Panc1 (cell line): ENCODE measurements around the gene PRDM5. TPM values are rescaled to one million over a fixed set of nuclear protein-coding genes. Genes with fewer than 3 reads are reported as not detected.

Experiments used
- ATAC-seq: fragments of 200-7000 bp; cut with Tn5 transposase; 2 replicates; pipeline ENCODE4 v1.9.1; 2020; ENCODE audit warnings: mild to moderate bottlenecking, moderate library complexity
- BruUV-seq: library from RNA; stranded (reverse); fragments of 400-500 nt; replicated peaks from 2 replicates; lab custom pipeline; 2021; lab: Mats Ljungman, UMichigan
- CTCF ChIA-PET: fragments of 300-600 bp; sonication (Branson Sonifier 250); formaldehyde crosslinking; loops from one replicate; lab custom pipeline; 2022; ENCODE audit warnings: antibody characterized with exemption; lab: Charles Lee
- POLR2A ChIA-PET: fragments of 300-600 bp; sonication (Branson Sonifier 250); formaldehyde crosslinking; loops from one replicate; lab custom pipeline; 2022; ENCODE audit warnings: antibody characterized with exemption; lab: Charles Lee
- DNase-seq: peaks from one replicate; pipeline ENCODE4 v3.0.0-alpha.2; 2010; ENCODE audit warnings: low read depth, low spot score
- H3K27ac ChIP-seq: 2 replicates; pipeline ENCODE4 v1.5.1; 2011; ENCODE audit warnings: mild to moderate bottlenecking, low read length, inconsistent platforms
- H3K27me3 ChIP-seq: fragments of 200-500 bp; sonication (Bioruptor generic); 2 replicates; pipeline ENCODE4 v1.6.0; 2014; ENCODE audit warnings: low read length, inconsistent platforms; ENCODE audit not compliant: control insufficient read depth, insufficient read depth
- H3K36me3 ChIP-seq: fragments of 200-500 bp; sonication (Bioruptor generic); 2 replicates; pipeline ENCODE4 v1.5.1; 2014; ENCODE audit warnings: inconsistent platforms, mild to moderate bottlenecking, low read length, moderate library complexity; ENCODE audit not compliant: control insufficient read depth, insufficient read depth
- H3K4me1 ChIP-seq: 2 replicates; pipeline ENCODE4 v1.5.1; 2011; ENCODE audit warnings: inconsistent platforms, mild to moderate bottlenecking, low read length, moderate library complexity; ENCODE audit not compliant: control insufficient read depth, insufficient read depth
- H3K4me3 ChIP-seq, 2 experiments: 2 replicates each; pipeline ENCODE4 v1.5.1; 2011 to 2012; ENCODE audit warnings: low read depth in 2 of 2, low read length in 2 of 2, mild to moderate bottlenecking in 2 of 2, inconsistent platforms in 1 of 2, moderate library complexity in 1 of 2
- H3K9me3 ChIP-seq: fragments of 200-500 bp; sonication (Bioruptor generic); 2 replicates; pipeline ENCODE4 v1.5.1; 2014; ENCODE audit warnings: low read depth, mild to moderate bottlenecking, inconsistent platforms, low read length, moderate library complexity; ENCODE audit not compliant: control insufficient read depth, insufficient read depth
- POLR2AphosphoS5 ChIP-seq: IDR thresholded peaks from 2 replicates; pipeline ENCODE4 v1.6.1; 2012; ENCODE audit warnings: mild to moderate bottlenecking, low read depth, low read length, moderate library complexity
- SIN3A ChIP-seq: IDR thresholded peaks from 2 replicates; pipeline ENCODE4 v1.6.1; 2012; ENCODE audit warnings: low read depth, mild to moderate bottlenecking, low read length, moderate library complexity, borderline replicate concordance; ENCODE audit not compliant: insufficient read depth
- TCF7L2 ChIP-seq: IDR thresholded peaks from 2 replicates; pipeline ENCODE4 v1.6.1; 2011; ENCODE audit warnings: mild to moderate bottlenecking, low read depth, low read length, inconsistent platforms
- in situ Hi-C: cut with HindIII; loops from 2 replicates; pipeline ENCODE4 v1.10.0; 2016; ENCODE audit warnings: low sequenced_read_pairs, low pct_unique_long_range_greater_than_20kb
- intact Hi-C: fragments of 100-400 bp; cut with micrococcal nuclease; formaldehyde crosslinking; loops from one replicate; pipeline ENCODE4 v1.10.0; 2022; ENCODE audit not compliant: unreplicated experiment
- total RNA-seq: library from RNA; stranded (reverse); gene quantifications from one replicate; pipeline ENCODE4 v1.2.1, GENCODE V29; 2021; ENCODE audit not compliant: unreplicated experiment
- TF ChIP-seq, protein P1 (sequence below), 2 experiments: IDR thresholded peaks; 2 replicates each; pipeline ENCODE4 v1.6.1; 2011 to 2012; ENCODE audit warnings: low read depth in 2 of 2, control low read depth in 1 of 2, low read length in 1 of 2, mild to moderate bottlenecking in 1 of 2, moderate library complexity in 1 of 2; ENCODE audit not compliant: insufficient read depth in 1 of 2
- TF ChIP-seq, protein P2 (sequence below): fragments of 450-650 bp; IDR thresholded peaks from 2 replicates; pipeline ENCODE4 v1.5.1; 2017; ENCODE audit warnings: mild to moderate bottlenecking

Gene PRDM5
- total RNA-seq, 1 experiment from 2014 or later: 8.4 TPM

DNA sequence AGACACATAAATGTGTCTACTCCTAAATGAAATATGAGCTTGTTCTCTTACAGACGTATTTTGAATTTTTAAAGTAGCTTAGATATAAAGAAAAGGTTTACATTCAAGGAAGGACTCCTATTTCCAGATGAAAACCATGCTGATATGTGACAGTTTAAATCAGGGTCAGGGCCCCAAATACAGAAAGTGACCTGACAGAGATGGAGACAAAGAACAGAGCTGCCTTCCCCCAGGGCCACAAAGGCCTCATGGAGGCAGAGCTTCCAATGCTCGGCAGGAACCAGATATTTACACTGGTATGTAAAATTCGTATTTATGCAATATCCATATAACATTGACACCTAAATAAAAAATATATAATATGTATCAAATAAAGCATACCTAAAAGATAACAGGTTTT, 124.0 kb downstream of the PRDM5 start:
- DNase-seq (no peak), ATAC-seq (no peak)
- ChIA-PET POLR2A (no interaction called here), CTCF (no interaction called here)
- no peaks in the 10 kb centered on the region for H3K9me3 ChIP-seq
- no peaks in the 10 kb centered on the region for H3K4me1 ChIP-seq
- no TSS peak for BruUV-seq
- TF ChIP-seq, protein P1, sequence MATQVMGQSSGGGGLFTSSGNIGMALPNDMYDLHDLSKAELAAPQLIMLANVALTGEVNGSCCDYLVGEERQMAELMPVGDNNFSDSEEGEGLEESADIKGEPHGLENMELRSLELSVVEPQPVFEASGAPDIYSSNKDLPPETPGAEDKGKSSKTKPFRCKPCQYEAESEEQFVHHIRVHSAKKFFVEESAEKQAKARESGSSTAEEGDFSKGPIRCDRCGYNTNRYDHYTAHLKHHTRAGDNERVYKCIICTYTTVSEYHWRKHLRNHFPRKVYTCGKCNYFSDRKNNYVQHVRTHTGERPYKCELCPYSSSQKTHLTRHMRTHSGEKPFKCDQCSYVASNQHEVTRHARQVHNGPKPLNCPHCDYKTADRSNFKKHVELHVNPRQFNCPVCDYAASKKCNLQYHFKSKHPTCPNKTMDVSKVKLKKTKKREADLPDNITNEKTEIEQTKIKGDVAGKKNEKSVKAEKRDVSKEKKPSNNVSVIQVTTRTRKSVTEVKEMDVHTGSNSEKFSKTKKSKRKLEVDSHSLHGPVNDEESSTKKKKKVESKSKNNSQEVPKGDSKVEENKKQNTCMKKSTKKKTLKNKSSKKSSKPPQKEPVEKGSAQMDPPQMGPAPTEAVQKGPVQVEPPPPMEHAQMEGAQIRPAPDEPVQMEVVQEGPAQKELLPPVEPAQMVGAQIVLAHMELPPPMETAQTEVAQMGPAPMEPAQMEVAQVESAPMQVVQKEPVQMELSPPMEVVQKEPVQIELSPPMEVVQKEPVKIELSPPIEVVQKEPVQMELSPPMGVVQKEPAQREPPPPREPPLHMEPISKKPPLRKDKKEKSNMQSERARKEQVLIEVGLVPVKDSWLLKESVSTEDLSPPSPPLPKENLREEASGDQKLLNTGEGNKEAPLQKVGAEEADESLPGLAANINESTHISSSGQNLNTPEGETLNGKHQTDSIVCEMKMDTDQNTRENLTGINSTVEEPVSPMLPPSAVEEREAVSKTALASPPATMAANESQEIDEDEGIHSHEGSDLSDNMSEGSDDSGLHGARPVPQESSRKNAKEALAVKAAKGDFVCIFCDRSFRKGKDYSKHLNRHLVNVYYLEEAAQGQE (IDR thresholded peaks at IDR 0.05; ENCODE audit: insufficient read depth in 1 of 2, low read depth in 2 of 2, low read length in 1 of 2): no peak
- TF ChIP-seq TCF7L2: no peak
- no peak for TF ChIP-seq POLR2AphosphoS5
- TF ChIP-seq SIN3A: no peak
- TF ChIP-seq, protein P2, sequence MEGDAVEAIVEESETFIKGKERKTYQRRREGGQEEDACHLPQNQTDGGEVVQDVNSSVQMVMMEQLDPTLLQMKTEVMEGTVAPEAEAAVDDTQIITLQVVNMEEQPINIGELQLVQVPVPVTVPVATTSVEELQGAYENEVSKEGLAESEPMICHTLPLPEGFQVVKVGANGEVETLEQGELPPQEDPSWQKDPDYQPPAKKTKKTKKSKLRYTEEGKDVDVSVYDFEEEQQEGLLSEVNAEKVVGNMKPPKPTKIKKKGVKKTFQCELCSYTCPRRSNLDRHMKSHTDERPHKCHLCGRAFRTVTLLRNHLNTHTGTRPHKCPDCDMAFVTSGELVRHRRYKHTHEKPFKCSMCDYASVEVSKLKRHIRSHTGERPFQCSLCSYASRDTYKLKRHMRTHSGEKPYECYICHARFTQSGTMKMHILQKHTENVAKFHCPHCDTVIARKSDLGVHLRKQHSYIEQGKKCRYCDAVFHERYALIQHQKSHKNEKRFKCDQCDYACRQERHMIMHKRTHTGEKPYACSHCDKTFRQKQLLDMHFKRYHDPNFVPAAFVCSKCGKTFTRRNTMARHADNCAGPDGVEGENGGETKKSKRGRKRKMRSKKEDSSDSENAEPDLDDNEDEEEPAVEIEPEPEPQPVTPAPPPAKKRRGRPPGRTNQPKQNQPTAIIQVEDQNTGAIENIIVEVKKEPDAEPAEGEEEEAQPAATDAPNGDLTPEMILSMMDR: no peak
- no peak overlapping the region for H3K4me3 ChIP-seq
- H3K36me3 ChIP-seq: no peaks in the 10 kb centered on the region
- intact Hi-C loops (no loop called here), in situ Hi-C loops (no loop called here)
- no peaks in the 10 kb centered on the region for H3K27me3 ChIP-seq
- no peak overlapping the region for H3K27ac ChIP-seq

DNA sequence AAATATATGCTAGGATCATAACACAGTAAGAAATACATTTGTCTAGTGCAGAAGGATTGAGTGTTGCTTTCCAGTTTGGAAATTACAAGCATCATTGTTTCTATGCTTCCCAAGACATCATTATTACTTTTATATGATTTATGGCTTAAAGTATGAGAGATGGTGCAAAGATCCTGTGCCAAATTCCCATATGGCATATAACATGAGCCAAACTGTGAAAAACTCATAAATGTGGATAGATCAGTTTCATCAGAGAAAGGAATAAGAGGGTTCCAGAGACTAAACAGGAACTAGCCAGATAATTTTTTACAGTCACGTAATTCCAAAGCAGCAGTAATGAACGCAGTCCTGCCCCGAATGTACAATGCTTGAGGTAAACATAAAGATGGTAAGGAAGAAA, 126.3 kb downstream of the PRDM5 start:
- DNase-seq: no peak
- Histone ChIP-seq H3K9me3 (no peaks in the 10 kb centered on the region), H3K27me3 (no peaks in the 10 kb centered on the region), H3K36me3 (no peaks in the 10 kb centered on the region), H3K27ac (no peak overlapping the region), H3K4me1 (no peaks in the 10 kb centered on the region), H3K4me3 (no peak overlapping the region)
- intact Hi-C loops: no loop called here
- BruUV-seq: no TSS peak
- in situ Hi-C loops: no loop called here
- CTCF ChIA-PET: no interaction called here
- ATAC-seq: no peak
- TF ChIP-seq, protein P1 (IDR thresholded peaks at IDR 0.05; ENCODE audit: insufficient read depth in 1 of 2, low read depth in 2 of 2, low read length in 1 of 2): no peak
- TF ChIP-seq, protein P2: no peak
- TF ChIP-seq POLR2AphosphoS5: no peak
- no peak for TF ChIP-seq SIN3A
- TF ChIP-seq TCF7L2: no peak
- POLR2A ChIA-PET: no interaction called here
